GM18502 (cell line): ENCODE measurements around the gene ADORA1.

Experiments used
- ATAC-seq: cut with Tn5 transposase; IDR thresholded peaks from one replicate; pipeline ENCODE4 v1.9.1; 2021; ENCODE audit warnings: mild to moderate bottlenecking; ENCODE audit not compliant: unreplicated experiment, poor library complexity

ADORA1 gene

DNA sequence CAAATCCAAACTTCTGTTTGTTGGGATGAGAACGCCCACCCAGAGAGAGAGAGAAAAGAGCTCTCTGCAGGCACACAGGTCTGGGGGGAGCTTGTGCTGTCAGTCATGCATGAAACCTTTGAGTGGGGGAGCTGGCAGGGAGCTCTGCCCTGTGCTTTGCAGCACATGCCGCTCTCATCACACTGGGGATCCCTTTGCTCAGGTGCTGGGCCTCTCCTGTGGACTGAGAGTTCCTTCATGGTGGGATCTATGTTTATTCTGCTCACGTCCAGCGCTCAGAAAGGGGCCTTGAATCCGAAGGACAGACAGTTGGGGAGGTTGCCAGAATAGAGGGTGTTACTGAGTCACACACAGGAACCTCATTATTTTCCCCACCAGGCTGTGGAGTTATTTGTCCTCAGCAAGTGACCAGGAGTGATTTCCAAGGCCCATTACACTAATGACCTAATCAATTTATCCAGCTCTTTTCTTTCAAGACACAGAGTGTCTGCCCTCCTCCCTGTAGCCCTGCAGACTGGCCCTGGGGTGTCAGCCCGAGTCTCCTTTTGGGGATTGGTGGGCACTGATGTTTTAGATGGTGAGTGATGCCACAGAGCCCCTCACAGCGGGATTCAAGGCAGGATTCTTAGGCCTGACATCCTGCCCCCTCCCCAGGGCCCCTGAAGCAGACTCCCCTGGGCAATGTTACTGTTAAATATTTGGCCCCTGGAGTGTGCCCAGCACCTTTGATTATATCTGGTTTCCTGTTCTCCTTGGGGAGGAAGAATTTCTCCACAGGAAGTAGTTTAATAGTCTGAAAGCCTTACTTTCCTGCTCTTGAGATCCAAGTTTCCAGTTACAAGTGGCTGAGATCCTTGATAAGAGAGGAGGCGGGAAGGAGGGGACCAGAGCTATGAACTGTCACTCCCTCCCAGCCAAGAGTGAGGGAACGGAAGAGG lies 25.8 kb downstream of the ADORA1 start:
- ATAC-seq = no peak

DNA sequence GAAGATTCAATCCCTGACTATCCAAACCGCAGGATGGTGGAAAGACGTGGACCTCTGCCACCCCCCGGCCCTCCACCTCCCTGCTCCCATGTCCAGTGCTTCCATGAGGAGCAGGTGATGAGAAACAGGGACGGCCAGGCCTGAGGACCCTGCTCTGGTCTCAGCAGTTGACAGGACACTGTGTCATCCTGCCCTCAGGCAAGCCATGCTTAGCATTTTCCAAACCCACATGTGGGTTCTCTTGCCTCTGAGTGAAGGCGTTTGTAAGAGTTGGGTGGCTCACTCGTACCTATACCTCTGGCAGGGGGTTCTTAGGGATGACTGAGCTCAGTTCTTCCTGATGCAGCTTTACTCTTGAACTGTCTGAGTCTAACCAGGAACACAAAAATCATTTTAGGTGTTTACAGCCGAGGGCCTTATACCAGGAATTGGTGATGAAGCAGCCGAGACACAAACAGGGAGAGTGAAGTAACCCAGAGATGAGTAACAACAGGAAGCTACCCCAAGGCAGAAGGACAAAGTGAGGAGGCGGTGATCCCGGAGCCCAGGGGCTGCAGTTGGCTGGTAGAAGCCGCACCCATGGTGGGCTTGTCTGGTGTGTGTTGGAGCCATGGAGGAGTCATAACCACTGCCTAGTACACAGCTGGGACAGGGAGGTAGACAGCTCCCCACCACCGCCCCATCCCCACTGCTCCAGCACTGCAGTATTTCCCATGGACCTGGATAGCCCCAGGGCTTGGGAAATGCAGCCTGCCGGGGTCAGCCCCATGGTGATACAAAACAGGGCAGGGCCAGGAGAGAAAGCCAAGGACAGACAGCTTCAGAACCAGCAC lies 26.7 kb downstream of the ADORA1 start:
- ATAC-seq = no peak

DNA sequence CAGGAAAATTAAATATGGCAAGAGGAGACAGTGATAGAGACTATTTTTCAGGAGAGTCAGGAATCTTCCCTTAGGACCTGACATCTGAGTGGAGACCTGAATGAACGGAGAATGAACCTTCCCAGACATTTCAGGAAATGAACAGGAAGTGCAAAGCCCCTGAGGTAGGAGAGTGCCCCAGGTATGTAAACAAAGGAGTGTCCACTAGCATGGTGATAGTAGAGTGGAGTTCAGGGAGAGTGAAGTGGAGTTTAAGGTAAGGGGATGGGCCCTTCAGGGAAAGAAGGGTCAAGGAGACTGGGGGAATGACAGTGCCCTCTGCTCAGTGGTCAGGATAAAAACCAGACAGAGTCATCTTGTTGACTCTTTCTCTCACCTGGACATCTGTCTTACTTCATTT lies 28.8 kb downstream of the ADORA1 start:
- ATAC-seq = no peak

DNA sequence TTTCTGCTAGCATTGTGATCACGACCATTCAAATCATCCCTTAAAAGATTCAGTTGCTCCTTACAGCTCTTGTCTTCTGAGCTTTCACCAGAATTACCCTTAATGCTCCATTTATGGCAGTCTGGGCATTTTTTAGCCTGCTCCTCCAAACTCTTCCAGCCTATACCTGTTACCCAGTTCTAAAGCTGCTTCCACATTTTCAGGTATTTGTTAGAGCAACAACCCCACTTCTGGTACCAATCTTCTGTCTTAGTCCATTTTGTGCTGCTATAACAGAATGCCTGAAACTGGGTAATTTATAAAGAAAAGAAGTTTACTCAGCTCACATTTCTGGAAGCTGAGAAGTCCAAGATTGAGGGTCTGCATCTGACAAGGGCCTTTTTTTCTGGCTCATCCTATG lies 30.9 kb downstream of the ADORA1 start:
- ATAC-seq = no peak

DNA sequence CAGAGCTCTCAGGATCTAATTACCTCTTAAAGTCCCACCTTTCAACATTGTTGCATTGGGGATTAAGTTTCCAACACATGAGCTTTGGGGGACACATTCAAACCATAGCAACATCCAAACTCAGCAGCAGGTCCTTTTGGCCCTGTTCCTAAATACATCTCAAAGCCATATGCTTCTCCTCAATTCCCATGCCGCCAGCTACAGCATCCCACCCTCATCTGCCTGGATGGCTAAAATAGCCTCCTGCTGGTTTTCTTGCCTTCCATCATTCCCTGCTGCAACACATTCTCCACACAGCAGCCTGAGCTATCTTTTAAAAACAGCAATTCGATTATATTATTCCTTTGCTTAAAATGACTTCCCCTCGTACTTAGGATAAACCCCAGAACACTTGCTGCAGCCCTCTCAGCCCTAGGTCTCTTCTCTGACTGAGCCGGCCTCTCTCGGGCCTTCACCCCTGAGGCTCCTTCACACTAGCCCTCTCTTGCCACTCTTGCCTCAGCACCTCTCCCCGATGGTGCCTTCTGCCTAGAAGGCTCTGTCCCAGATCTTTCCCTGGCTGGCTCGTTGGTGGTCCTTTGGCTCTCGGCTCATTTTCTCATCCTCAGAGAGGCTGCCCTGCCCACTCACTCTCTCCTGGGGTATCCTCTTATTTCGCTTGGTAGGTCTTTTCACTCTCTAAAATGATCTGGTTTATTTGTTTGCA lies 31.6 kb downstream of the ADORA1 start:
- no peak for ATAC-seq

DNA sequence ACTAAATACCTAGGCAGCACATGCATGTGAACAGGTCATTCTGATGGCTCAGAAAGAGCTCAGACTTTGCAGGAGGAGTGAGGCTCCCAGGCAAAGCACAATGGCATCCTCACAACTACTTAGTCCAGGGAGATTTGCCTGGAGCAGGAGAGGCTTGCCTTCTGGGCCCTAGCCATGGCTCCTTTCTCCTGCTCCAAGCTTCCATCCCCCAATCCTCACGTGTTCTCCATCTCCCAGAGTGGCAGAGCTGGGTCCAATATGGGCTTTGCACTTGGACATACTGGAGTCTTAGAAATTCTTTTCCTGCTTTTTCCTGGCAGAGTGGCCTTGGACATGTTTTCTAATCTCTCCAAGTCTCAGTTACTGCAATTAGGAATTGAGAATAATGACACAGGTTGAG lies 32.3 kb downstream of the ADORA1 start:
- no peak for ATAC-seq

DNA sequence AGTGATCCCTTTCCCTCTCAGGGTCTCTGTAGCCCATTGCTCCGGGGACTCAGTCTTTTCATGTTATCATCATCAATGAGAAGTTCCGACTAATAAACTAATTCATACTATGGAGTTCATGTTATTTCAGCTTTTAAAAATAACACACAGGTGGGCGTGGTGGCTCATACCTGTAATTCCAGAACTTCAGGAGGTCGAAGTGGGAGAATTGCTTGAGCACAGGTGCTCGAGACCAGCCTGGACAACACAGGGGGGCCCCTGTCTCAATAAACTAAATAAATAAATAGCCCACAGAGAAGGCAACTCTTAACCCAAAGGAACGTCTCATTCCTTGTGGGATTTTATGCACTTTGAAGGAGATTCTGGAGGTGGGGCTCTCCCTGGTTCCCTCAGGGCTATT lies 33.6 kb downstream of the ADORA1 start:
- no peak for ATAC-seq

DNA sequence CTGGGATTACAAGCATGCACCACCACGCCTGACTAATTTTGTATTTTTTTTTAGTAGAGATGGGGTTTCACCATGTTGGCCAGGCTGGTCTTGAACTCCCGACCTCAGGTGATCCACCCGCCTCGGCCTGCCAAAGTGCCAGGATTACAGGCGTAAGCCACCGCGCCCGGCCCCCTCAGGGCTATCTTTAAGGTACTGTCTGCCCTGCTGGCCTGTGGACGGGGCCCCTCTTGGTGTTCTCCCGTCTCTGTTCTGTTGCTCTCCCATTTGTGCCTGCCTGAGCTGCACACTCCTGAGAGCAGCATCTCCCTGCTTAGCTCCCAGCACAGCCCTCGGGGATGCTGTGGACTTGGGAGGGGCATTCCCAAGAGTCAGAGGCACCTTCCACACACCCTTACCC lies 34.2 kb downstream of the ADORA1 start:
- no peak for ATAC-seq

DNA sequence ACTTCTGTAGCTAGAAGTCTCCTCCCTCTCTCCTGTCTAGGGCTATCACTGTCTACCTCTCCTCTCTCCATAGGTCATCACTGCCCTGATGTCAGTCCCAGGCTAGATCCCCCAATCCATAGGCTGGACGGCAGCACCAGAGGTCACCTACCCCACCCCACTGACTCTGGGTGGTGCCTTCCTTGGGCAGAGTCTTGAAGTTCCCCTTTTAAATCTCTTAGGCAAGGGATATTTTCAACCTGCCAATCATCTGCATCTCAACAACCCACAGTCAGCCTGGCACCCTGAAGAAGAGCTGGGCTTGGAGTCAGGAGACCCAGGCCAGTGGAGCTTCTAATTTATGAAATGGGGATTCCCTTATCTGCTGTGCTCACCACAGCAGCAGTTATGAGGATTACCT lies 34.9 kb downstream of the ADORA1 start:
- no peak for ATAC-seq

DNA sequence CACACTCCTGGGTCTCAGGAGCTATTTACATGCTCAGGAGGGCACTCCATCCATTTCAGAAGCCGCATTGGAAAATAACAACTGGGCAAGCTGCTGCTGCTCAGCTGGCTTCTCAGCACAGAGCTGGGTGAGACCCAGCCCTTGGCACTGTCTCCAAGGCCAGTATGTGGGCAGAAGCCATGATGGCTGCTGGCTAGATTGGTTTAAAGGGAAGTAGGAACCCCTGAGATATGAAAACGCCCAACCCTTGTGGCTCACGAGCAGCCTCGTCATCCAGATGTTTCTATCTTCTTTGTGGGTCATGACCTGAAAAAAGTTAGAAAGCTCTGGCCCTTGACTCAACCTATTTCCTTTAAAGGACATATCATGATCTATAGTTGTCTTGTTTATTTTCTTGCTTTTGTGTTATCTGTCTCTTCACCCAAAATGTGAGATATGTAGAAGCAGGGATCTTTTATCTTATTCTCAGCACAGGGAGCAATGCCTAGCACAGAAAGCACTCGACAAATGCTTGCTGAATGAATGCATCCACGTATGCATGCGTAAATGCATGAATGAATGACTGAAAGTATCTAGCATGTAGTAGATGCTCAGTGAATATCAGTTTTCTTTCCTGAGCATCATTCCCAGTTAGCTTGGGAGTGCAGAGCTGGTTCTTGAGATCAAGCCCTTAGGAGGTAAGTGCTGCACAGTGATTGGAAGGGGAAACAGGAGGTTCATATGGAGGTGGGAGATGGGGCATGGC lies 36.5 kb downstream of the ADORA1 start:
- ATAC-seq = no peak

DNA sequence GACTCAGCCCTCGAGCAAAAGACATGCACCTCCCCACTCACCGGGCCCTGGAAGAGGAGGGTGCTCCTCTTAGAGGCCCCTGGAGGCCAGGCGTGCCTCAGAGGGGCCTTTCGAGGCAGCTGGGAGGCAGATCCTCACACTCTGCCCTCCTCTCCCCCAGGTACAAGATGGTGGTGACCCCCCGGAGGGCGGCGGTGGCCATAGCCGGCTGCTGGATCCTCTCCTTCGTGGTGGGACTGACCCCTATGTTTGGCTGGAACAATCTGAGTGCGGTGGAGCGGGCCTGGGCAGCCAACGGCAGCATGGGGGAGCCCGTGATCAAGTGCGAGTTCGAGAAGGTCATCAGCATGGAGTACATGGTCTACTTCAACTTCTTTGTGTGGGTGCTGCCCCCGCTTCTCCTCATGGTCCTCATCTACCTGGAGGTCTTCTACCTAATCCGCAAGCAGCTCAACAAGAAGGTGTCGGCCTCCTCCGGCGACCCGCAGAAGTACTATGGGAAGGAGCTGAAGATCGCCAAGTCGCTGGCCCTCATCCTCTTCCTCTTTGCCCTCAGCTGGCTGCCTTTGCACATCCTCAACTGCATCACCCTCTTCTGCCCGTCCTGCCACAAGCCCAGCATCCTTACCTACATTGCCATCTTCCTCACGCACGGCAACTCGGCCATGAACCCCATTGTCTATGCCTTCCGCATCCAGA lies 37.7 kb downstream of the ADORA1 start:
- ATAC-seq = no peak

DNA sequence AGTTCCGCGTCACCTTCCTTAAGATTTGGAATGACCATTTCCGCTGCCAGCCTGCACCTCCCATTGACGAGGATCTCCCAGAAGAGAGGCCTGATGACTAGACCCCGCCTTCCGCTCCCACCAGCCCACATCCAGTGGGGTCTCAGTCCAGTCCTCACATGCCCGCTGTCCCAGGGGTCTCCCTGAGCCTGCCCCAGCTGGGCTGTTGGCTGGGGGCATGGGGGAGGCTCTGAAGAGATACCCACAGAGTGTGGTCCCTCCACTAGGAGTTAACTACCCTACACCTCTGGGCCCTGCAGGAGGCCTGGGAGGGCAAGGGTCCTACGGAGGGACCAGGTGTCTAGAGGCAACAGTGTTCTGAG lies 38.3 kb downstream of the ADORA1 start:
- ATAC-seq = no peak

DNA sequence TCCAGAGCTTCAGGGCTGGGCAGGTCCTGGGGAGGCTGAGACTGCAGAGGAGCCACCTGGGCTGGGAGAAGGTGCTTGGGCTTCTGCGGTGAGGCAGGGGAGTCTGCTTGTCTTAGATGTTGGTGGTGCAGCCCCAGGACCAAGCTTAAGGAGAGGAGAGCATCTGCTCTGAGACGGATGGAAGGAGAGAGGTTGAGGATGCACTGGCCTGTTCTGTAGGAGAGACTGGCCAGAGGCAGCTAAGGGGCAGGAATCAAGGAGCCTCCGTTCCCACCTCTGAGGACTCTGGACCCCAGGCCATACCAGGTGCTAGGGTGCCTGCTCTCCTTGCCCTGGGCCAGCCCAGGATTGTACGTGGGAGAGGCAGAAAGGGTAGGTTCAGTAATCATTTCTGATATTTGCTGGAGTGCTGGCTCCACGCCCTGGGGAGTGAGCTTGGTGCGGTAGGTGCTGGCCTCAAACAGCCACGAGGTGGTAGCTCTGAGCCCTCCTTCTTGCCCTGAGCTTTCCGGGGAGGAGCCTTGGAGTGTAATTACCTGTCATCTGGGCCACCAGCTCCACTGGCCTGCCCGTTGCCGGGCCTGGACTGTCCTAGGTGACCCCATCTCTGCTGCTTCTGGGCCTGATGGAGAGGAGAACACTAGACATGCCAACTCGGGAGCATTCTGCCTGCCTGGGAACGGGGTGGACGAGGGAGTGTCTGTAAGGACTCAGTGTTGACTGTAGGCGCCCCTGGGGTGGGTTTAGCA lies 38.8 kb downstream of the ADORA1 start:
- no peak for ATAC-seq

DNA sequence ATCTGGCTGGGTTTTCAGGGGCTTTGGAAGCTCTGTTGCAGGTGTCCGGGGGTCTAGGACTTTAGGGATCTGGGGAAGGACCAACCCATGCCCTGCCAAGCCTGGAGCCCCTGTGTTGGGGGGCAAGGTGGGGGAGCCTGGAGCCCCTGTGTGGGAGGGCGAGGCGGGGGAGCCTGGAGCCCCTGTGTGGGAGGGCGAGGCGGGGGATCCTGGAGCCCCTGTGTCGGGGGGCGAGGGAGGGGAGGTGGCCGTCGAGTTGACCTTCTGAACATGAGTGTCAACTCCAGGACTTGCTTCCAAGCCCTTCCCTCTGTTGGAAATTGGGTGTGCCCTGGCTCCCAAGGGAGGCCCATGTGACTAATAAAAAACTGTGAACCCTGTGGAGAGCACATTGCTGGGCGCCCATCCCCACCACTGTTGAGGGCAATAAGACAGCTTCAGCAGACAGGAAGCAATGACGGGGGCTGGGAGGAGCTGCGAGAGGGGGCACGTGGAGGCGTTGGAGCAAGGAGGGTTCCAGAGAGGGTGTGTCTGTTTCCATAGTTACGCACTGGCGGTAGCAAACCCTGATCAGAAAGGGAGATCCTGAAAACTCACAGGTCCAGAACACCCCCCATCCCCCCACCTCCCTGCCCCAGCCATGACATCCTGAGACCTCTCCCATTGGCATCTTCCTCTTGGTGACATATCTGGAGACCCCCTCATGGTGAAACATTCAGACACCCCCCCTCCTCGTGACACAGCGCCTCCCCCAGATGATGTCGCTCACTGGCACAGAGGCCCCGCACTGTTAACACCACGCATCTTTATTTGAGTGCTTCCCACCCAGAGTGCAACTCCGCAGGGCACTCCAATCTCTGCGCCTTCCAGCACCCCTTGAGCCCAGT lies 39.7 kb downstream of the ADORA1 start:
- no peak for ATAC-seq

DNA sequence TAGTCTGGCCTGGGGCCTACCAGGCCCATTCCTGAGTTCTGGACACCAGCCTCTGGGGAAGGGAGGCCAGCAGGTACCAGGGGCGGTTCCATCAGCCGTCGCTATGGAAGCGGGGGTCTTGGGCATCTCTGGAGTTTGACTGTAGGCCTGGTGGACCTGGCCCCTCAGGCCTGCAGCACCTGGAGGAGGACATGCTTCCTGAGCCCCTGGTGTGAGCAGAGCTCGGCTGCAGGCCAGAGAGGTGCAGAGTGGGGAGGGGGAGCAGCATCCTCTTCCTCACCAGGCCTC lies 40.3 kb downstream of the ADORA1 start:
- ATAC-seq = no peak

DNA sequence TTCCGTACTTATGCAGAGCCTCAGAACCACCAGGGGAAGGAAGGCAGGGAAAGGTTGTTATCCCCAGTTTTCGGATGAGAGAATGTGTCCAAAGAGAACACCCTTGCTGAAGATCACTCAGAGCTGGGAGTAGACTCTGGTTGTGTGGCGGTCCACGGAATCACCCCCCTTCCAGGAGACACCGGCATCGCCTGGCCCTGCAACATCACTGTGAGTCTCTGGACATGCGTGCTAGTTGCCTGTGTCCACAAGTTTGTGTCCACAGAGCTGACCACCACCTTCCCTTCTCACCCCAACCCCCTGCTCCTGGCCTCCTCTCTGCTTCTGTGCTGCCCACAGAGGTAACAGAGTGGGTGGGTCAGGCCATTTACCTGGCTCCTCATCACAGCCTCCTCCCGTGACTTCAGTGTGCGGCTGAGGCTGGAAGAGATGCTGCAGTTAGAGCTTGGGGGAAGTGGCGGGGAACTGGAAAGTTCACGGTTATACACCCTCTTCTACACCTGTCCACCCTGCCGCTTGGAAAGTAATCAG lies 40.8 kb downstream of the ADORA1 start:
- ATAC-seq = no peak

DNA sequence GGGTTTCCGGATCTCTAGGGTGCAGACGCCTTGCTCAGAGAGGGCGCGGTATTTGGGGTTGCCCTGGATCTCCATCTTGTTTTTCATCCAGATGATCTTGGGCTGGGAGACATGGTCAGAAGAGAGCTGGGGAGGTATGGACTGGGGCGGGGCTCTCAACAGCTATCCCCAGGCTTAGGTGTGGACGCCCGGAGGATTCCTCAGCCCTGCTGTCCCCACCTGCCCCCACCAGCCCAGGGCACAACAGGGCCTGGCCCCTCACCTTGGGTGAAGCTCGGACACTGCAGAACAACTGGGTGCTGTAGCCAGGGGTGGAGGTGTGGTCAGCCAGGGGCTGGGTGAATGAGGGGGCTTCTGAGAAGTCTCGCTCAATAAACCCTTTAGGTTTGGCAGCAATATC lies 41.5 kb downstream of the ADORA1 start:
- ATAC-seq = no peak
